ENCODE measurements around the gene INO80B. TPM values are rescaled to one million over a fixed set of nuclear protein-coding genes. Genes with fewer than 3 reads are reported as not detected.
"Not testable (repeated sequence)": the region's sequence is repeated elsewhere in the genome, so short reads cannot be mapped to it uniquely, and the experiment has no call there.

Gene INO80B
- total RNA-seq, 1 donor from 2014 or later: 20.0 TPM

DNA sequence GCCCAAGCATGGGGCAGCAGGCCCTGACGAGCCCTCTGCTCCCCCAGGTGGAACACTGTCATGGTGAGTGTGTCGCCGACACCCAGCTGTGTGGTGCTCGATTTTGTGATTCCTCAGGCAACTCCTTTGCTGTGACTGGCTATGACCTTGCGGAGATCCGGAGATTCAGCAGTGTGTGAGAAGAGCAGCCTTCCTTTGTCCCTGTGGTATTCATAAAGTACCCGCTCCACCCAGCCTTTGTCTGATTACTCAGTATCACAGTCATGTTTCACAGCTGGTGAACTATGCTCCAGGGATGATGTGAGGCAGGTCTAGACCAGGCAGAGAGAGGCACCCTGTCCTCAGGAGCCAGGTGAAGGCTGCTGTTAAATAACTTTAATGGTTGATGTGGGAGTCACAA lies 29.4 kb upstream of the INO80B start:
- DNase-seq (ENCODE audit: low read depth): peak; percentile 33

DNA sequence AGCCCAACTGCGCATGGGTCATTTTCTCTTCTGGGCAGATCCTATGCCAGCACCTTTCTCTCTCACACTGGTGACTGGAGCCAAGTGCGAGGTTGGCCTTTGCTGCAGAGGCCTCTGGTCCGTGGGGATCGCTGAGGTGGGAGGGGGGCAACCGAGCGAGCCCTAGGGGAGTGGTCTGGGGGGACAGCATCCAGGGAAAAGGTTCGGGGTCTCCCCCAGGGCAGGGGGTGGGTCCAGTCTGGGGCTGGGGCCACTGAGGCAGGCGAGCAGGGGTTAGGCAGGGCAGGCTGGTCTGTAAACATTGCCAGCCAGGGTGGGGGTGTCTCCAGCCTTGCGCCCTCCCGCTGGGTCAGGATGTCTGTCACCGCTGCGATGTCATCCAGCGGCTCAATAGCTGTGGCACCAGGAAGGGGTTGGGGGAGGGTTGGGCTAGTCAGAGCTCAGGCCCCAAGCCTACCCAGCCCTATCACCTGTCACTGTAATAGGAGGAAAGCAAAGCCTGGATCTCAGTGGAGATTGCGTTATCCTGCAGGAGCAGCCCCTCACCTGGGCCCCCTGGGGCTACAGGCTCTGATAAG lies 28.6 kb upstream of the INO80B start:
- no peak for DNase-seq (ENCODE audit: low read depth)

DNA sequence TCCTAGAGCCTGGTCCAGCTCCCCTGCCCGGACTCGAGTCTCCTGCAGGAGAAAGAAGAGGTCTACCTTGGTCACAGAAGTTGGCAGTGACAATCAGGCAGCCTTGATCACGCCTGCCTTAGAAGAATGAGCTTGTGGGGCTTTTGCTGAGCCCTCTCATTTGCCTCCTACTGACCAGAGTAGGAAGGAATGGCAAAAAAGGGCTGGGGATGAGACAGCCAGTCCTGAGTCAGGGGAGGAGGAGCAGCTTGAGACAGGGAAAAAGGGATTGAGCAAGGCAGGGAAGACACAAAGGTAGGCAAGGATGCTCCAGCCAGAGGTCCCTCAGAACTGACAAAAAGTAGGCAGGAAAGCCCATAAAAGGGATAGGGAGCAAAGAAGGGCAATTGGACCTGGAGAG lies 27.3 kb upstream of the INO80B start:
- DNase-seq (ENCODE audit: low read depth): no peak

DNA sequence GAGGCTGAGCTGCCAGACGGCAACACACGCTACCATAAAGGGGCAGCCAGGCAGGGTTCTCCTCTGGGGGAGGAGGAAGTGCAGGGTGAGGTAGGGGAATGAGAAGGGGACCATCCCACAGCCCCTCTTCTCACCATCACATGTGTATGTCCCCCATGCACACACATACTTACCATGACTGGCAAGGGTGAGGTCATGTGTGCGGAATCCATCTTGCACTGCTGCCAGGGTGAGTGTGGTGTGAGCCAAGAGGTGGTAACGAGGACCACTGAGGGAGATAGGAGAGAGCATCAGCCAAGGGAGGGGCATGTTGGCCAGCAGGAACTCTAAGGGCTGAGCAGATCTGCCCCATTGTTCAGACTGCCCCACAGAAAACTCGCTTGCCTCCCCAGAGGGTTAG lies 26.2 kb upstream of the INO80B start:
- no peak for DNase-seq (ENCODE audit: low read depth)

DNA sequence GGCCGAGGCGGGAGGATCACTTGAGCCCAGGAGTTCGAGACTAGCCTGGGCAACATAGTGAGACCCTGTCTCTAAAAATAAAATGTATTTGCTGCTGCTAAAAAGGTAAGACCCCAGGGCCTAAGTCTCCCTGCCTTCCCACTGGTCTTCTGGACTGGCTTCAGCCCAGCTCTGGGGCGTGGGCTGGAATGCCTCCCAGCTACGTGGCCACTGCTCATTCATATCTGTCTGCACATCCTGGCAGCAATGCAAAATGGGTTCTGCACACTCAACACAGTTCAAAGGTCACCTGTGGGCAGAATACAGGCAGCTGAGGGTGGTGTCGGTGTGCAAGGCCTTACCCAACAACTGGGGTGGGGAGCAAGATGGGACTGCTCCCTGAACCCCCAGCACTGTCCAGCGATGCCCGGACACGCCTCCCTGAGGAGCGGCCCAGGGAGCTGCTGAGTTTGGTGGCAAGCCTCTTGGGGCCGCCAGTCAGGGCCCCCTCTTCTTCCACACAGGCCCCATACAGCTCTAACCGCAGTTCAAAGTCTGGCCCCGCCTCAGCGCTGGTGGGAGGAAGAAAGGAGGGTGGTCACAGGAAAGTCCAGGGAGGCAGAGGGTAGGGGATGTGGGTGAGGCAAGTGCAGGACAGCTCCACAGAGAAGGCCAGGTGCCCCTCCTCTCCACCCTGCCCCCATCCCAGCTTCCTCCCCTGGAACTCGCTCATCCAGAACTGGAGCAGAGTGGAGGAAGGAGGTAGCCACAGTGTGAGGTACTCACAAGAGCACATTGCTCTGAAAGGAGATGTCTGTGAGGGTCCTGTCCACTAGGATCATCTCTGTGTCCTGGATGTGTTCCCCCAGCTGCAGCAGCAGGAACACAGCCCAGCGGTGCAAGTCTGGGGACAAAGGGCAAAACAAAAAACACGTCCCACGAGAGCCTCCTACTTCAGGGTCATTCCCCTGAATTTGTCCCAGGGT lies 25.1 kb upstream of the INO80B start:
- no peak for DNase-seq (ENCODE audit: low read depth)

DNA sequence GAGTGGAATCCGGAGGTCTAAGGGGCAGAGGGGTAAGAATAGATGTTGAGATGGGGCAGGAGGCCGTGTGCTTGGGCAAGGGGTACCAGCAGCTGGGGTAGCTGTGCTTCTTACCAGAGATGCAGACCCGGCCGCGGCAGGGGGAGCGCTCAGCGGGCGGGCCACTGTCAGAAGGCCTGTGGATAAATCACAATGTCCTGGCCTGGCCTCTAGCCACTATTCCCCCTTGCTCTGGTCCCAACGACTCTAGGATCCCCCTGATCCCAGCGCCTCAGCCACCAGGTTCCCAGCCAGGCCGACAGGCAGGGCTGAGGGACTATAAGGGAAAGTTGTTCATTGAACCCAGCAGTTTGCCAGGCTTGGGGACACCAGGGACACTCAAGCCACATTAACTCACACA lies 24.4 kb upstream of the INO80B start:
- DNase-seq (ENCODE audit: low read depth): no peak

DNA sequence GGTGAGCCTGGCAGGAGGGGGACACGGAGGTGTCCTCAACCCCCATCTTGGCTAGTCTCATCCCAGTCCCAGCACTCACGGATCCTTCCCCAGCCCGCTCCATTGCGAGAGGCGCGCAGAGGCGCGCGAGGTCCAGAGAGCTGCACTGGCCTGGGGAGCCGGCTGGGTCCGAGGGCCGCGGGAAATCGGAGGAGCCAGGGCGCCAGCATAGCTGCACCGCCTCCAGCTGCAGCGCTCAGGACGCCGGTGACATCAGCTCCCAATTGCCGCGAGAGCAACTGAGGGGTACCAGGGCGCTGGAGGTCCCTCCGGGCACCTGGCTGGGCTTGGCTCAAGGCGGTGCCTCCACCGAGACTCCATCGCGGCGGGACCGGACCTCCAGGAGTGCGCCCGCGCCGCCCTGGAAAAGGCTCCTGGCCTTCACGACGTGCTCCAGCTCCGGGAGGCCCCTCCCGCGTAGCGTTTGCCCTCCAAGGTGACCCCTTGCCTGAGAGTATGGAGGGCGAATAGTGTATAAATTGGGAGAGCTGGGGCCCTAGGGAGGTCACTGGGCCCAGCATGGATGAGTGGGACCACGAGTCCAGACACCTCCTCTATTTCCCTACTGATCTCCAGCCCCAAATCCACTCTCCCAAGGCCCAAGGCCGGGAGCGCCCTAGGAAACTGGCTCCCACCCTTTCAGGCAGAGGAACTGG lies 18.6 kb upstream of the INO80B start:
- DNase-seq (ENCODE audit: low read depth): no peak

DNA sequence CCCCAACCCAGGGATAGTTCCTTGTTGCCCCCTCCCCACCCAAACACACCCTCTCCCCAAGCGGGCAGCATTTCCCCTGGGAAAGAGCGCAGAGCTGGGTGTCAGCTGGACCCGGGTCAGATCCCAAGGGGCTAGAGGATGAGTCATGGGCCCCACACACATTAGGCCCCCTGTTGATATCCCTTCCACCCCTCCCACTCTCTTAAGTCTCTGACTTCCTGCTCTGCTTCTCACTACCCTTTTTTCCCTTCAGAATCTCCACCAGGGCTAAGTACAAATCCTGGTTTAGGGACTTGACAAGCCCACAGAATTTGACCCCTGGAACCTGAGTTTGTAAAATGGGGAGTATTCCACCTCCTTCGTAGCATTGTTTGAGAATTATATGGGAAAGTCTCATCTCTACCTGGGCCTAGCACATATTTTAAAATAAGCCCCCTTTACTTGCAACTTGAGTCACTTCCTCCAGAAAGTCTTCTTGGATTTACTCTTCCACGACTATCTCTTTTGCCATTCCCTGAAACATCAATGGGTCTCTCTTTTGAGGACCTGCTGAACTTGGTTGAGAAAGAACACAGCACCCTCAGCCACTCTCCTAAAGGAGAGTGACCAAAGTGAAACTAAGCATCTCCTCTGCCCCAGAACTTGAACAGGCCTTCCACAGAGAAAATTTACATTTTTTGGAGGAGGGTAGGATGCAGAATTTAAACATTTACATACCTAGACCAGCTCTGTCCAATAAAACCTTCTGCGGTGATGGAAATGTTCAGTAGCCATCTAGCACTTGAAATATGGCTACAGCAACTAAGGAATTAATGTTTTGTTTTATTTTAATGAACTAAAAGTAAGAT lies 17.8 kb upstream of the INO80B start:
- DNase-seq (ENCODE audit: low read depth): no peak

DNA sequence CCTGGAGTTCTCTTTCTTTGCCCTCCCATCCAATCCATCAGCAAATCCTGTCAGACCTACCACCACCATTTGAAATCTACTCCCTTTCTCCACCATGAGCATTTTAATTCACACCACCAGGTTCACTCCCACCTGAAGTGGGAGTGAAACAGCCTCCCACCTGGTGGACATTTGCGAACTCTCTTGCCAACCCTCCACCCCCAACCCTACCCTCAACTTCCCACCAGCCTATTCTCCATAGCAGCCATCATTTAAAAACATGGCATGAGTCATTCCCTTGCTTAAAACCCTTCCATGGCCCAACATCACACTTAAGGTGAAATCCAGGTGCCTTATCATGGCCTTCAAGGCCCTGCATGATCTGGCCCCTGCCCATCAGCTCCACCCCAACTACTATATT lies 16.6 kb upstream of the INO80B start:
- DNase-seq (ENCODE audit: low read depth): no peak

DNA sequence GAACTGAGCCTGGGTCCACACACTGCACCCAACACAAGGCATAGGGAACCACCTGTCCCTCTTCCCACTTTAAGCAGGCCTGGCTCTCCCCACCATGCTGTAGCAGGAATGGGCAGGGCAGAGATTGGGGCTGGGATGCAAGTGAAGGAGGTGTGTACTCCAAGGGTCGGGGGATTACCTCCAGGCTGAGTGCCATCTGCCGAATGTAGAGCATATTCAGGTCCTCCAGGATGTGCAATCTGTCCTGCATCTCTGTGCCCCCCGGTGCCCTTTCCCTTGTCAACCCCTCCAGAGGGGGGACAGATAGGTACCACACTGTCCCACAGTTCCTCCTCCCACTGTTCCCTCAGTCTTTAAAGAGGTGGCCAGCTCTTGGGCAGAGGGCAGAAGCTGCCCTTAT lies 15.5 kb upstream of the INO80B start:
- no peak for DNase-seq (ENCODE audit: low read depth)

DNA sequence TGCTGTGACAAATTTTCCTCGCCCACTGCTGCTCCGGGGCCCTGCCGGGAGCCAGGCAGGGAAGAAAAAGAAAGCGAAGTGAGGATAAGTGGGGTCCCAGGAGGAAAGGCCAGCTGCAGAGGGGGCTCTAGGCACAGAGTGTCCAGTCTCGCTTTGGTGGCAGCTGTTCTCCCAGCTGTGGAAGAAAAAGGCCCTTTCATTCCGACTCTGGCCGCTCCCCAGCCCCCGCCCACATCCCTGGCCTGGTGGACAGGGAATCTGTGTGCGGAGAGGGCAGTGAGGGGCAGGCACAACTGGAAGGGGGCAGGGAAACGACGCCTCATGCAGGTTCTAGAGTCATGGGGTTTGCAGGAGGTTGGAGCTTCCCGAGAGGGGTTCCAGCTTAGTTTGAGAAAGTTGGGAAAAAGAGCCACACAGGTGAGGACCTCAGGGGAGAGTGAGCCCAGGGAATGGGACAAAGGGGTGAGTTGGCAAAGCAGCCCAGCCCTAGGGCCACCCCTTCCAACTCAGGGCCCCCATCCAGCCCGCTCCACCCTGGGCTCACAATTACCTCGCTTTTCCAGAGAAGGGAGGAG lies 15.0 kb upstream of the INO80B start:
- DNase-seq (ENCODE audit: low read depth): peak; percentile 93

DNA sequence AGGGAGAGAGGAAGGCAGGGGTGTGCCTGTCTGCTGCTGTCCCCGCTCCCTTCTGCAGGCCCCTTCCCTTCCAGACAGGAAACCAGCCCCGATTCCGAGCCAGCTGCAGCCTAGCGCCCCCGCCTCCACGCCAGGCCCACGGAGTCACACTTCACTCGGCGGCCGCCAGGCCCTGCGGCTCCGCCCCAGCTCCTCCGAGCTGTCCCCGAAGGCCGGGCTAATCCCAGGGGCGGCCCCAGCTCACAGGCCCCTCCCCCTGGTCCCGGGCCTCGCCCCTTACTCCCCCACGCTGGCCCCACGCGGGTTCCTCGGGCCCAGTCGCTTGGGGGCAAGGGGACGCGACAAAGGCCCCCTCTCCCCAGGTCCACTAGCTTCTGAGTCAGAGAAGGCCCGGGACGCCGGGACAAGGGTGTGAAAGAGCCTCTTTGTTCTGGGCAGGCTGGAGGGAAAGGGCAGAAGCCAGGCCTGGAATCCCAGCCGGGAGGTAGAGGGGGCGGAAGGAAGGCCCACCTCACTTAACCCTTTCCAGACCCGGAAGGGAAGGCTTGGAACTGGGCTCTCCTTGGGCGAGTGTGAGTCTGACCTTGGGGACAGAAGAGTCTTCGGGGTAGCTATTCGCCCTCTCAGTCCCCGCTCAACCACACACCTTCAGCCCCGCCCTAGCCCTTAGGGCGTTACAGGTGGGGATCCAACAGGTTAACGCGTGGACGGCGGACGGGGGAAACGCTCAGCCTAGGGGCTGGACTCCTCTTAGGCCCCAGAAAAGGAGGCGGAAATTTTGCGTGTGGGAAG lies 14.3 kb upstream of the INO80B start:
- peak; percentile 92 for DNase-seq (ENCODE audit: low read depth)

DNA sequence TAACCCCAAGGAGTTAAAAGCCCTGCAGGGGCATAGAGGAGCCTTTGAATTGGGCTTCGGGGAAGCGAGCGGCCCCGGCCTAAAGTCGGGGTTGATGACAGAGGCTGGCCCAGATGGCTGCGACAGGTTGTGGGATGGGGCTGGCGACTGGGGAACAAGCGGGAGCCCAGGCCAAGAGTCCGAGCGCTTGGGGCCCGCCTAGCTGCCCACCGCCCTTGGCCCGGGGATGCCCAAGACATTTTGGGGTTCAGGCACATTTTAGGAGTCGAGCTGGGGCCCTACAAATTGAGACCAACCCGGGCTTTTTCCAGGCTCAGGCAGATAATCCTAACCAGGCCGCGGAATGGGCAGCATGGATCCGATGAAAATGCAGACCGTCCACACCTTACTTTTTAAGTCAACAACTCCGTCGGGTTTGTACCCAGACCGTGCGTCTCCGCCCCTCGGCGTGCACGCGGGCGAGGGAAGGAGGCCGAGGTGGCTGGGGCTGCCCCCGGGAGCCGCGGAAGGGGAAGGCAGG lies 13.7 kb upstream of the INO80B start:
- DNase-seq (ENCODE audit: low read depth): no peak

DNA sequence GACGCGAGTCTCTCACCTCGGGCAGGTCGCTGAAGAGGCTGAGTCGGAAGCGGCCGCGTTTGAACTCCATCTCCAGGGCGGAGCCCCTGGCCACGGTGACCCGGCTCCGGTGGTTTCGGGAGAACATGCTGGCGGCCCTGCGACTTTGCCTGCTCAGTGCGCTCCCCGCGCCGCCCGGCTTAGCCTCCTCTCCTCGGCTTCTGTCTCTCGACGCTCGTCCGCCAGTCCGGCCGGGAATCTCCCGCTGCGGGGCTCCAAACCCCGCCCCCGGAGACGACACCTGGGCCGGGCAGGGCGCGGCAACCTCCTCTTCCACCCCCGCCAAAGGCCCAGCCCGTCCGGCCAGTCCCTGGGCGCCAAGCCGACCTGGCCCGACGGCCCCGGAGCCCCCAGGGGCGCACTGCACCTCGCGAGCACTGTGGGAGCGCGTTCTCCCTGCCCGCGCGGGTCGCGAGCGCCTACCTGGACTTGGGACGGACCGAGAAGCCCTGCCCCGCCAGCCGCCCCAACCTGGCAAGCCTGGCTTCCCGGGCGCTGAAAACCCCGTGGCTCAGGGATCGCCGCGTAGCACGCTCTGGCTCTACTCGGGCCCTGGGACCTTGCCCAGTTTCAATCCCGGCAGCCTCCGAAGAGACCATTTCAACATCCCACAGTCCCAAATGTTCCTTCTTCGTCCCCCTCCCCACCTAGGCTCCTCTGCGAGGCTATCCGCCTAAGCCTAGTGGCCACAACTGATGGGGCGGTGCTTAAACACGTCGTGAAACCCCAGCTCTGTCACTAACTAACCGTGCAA lies 13.0 kb upstream of the INO80B start, which contains the start of gene RTKN:
RTKN (minus strand) TSS at position 248 of the 793 bp plus-strand sequence; CDS start at position 127, 121 bp downstream.
- no peak for DNase-seq (ENCODE audit: low read depth)

DNA sequence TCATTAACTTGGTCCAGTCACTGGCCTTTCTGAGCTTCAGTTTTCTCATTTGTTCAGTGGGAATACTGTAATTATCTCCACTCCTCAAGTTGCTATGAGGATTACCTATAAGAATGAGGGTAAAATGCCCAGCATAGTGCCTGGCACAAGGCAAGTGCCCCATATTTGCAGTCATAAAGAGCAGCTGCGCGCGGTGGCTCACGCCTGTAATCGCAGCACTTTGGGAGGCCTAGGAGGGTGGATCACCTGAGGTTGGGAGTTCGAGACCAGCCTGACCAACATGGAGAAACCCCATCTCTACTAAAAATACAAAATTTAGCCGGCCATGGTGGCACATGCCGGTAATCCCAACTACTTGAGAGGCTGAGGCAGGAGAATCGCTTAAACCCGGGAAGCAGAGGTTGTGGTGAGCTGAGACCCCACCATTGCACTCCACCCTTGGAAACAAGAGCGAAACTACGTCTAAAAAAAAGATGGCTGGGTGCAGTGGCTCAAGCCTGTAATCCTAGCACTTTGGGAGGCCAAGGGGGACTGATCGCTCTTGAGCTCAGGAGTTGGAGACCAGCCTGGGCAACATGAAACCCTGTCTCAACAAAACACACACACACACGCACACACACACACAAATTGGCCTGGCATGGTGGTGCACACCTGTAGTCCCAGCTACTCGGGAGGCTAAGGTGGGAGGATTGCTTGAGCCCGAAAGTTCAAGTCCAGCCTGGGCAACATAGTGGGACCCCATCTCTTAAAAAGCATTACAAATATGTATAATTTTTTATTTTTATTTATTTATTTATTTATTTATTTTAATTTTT lies 12.2 kb upstream of the INO80B start:
- DNase-seq (ENCODE audit: low read depth): not testable (repeated sequence)

DNA sequence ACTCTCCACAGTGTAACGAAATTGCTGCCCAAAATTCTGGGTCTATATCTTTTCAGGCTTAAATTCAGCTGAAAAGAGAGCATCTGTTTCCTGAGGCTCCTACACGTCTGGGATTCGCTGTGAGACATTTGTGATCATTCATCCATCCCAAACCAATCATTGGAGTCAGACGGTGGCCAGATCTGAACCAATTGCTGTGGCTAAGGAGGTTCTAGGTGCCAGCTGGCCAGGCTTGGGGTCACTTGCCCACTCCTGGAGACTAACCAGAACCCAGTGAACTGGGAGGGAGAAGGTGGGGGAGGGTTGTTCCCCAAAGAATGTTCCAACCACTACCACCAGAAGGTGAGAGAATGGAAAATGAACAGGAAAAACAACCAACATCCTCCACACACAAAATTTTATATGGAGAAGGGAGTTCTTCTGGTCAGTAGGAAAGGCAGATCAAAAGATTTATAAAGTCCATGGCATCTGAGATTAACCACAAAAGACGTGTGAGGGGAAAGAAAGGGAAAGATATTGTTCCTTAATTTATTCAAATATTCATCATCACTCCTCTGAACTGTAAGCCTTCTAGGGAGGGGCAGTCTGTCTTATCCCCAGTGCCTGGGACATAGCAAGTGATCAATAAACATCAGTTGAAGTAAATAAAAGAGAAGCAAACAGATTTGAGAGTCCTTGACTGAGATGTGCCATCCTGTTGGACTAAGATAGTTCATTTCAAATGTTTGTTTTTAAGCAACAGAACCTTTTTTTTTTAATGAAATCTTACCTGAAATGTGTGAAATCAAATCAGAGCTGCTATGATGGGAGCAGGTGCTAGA lies 10.2 kb upstream of the INO80B start:
- DNase-seq (ENCODE audit: low read depth): no peak

Data from myocyte (in vitro differentiated cells).